GM19239 (cell line): ENCODE measurements around the gene POLD1.

Source experiments
- DNase-seq: peaks from one replicate; pipeline ENCODE4 v3.0.0; 2011; ENCODE audit warnings: low spot score; ENCODE audit not compliant: insufficient read length
- FAIRE-seq: peaks from 2 replicates; lab custom pipeline; 2011; peaks lifted over from hg19 to GRCh38; lab: Jason Lieb, UNC

Gene POLD1

GRCh38 chr19:50459067-50459456 is 74.9 kb downstream of the POLD1 start:
- no peak for FAIRE-seq

GRCh38 chr19:50459638-50460037 is 75.5 kb downstream of the POLD1 start:
- no peak for FAIRE-seq

More at GRCh38 chr19:50459067-50459456, 74.9 kb downstream of the POLD1 start:
- DNase-seq = no peak

GRCh38 chr19:50460161-50460765 is 76.1 kb downstream of the POLD1 start:
- DNase-seq (peak; percentile 85), FAIRE-seq (peak; percentile 97)

More at GRCh38 chr19:50459638-50460037, 75.5 kb downstream of the POLD1 start:
- no peak for DNase-seq

GRCh38 chr19:50461066-50461875 is 77.1 kb downstream of the POLD1 start:
- DNase-seq = peak; percentile 94
- peak; percentile 96 for FAIRE-seq

- DNase-seq (no peak), FAIRE-seq (no peak)
These were observed 78.8 kb downstream of the POLD1 start for GRCh38 chr19:50462970-50463369.

- FAIRE-seq (no peak), DNase-seq (no peak)
These were observed 80.2 kb downstream of the POLD1 start for GRCh38 chr19:50464348-50464747.

- no peak for DNase-seq
- no peak for FAIRE-seq
These were observed 80.9 kb downstream of the POLD1 start for GRCh38 chr19:50465000-50465399.

GRCh38 chr19:50465986-50466705 is 82.0 kb downstream of the POLD1 start:
- DNase-seq (no peak), FAIRE-seq (no peak)

GRCh38 chr19:50466706-50467039 is 82.5 kb downstream of the POLD1 start:
- FAIRE-seq (no peak), DNase-seq (no peak)

GRCh38 chr19:50467566-50467965 is 83.4 kb downstream of the POLD1 start:
- FAIRE-seq (no peak), DNase-seq (no peak)
